Adipose tissue (tissue), 3 donors: Measurements from ENCODE around the gene UBA3. TPM values are rescaled to one million over a fixed set of nuclear protein-coding genes. Genes with fewer than 3 reads are reported as not detected.

Experiments
- H3K27ac ChIP-seq: one replicate; pipeline ENCODE4 v1.5.1; 2013; ENCODE audit warnings: low read depth, low read length
- WGBS, 3 donors: extraction: QIAGEN DNeasy Blood & Tissue Kit; methylation state at CpG; one replicate each; pipeline ENCODE4 v1.1.7; 2013; 5-methylcytosine and 5-hydroxymethylcytosine counted together
- polyA plus RNA-seq, 3 donors: library from polyadenylated mRNA; stranded (reverse); fragments of 200-250 nt; gene quantifications; one replicate each; pipeline ENCODE4 v1.2.3, GENCODE V29; 2013
- donor health status: healthy with polysubstance abuse.
- donor health status: Bipolar disorder and iron deficiency.
- donor health status: healthy.

Gene UBA3
- polyA plus RNA-seq, 3 donors = 14.3 to 48.0 (median 37.1) TPM

GRCh38 chr3:69082805-69083204 is 2.6 kb upstream of the UBA3 start:
- peak overlapping the region; percentile 38 for H3K27ac ChIP-seq

DNA sequence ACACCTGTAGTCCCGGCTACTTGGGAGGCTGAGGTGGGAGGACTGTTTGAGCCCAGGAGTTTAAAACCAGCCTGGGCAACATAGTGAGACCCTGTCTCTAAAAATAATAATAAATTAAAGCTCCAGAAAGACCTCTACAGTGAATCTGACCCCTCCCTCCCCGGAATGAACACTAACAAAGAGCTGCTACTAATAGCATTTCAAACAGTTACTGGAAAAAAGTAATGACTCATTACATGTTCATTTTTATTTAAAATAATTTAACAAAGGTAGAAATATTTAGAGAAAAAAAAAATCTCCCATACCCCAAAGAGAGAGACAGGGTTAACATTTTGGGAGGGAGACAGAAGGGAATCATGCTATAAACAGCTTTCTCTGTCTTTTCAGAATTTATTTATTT is 2.2 kb upstream of the UBA3 start:
- 63 to 74% (median 66%) methylated on average over 2 of the region's 2 CpGs for WGBS, 3 donors

DNA sequence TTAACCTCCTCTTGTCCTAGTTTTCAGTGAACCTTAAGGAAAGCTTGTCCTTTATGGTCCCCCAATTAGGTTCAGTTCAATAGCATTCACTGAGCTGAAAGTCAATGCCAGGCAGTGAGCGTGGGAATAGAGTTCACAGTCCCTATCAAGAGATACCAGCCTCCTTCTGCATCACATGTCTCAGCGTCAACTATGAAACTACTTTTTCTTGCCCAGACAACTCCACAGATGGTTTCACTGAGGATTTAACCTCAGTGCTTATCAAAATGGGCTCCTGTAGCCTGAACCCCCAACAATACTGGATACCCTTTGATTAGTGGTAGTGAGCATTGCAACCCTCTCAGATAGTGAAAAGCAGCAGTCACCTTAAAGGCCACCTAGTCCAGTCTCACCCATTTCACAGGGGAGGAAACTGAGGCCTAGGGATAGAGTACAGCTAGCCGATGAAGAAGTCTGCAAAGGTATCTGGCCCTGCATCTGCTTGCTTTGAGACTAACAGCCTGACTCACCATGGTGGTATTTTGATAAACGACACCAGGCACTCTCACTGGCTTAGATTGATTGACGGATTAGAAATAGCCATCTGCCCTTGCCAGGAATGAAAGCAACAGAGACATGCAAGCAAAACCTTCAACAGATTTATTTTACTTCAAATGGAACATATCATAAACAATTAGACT is 1.6 kb upstream of the UBA3 start:
- H3K27ac ChIP-seq = no peak overlapping the region
- WGBS, 3 donors = 74 to 85% (median 82%) methylated on average over 5 of the region's 5 CpGs

More for the DNA sequence above, 2.2 kb upstream of the UBA3 start:
- no peak overlapping the region for H3K27ac ChIP-seq

GRCh38 chr3:69079269-69080159 is 651 bp downstream of the UBA3 start:
- no peak overlapping the region for H3K27ac ChIP-seq

DNA sequence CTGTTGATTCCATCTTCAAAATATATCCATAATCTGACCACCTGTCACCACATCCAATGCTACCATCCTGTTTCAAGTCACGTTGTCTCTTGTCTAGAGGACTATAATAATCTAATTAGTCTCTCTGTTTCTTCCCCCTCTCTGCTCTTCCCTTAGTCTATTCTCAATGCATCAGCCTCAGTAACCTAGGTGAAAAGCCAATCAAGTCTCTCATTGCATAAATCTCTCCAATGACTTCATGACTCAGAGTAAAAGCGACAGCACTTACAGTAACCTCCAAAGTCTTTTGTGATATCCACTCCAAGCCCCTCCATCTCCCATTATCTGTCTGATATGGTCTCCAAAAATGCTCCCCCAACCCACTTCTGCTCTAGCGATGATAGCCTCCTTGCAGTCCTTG is 7.2 kb downstream of the UBA3 start:
- 92 to 95% (median 93%) methylated on average over 3 of the region's 3 CpGs for WGBS, 3 donors
- no peak overlapping the region for H3K27ac ChIP-seq

More at GRCh38 chr3:69079269-69080159, 651 bp downstream of the UBA3 start:
- 2 to 5% (median 2%) methylated on average over 29 of the region's 29 CpGs for WGBS, 3 donors

- 73 to 94% (median 76%) methylated on average over 4 of the region's 4 CpGs for WGBS, 3 donors
These were observed 14.0 kb downstream of the UBA3 start for GRCh38 chr3:69066121-69066520.

GRCh38 chr3:69065318-69065964 is 14.7 kb downstream of the UBA3 start:
- WGBS, 3 donors = 87 to 94% (median 92%) methylated on average over 6 of the region's 6 CpGs

More at GRCh38 chr3:69066121-69066520, 14.0 kb downstream of the UBA3 start:
- no peak overlapping the region for H3K27ac ChIP-seq

GRCh38 chr3:69063636-69064035 is 16.5 kb downstream of the UBA3 start:
- H3K27ac ChIP-seq = no peak overlapping the region
- WGBS, 3 donors = 73 to 81% (median 73%) methylated on average over 2 of the region's 2 CpGs

More at GRCh38 chr3:69065318-69065964, 14.7 kb downstream of the UBA3 start:
- no peak overlapping the region for H3K27ac ChIP-seq

DNA sequence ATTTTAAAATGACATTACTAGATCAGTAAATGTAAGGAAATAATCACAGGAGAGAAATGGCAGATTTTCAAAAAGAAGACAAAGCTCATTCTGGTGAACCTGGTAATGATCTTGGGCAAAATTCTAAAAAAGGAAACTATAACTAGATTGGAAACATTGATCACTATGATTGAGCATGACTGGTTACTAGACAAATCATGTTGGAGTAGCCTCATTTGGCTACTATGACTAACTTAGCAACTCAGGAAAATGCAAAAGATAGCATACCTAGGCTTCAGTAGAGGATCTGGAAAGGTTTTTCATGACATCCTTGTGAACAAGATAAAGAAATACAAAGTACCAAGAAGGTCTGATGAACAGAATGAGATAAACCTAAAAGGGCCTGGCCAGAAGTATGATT is 20.5 kb downstream of the UBA3 start:
- H3K27ac ChIP-seq = no peak overlapping the region

GRCh38 chr3:69058947-69059224 is 21.3 kb downstream of the UBA3 start:
- no peak overlapping the region for H3K27ac ChIP-seq
- 81 to 95% (median 92%) methylated on average over 2 of the region's 2 CpGs for WGBS, 3 donors

GRCh38 chr3:69058180-69058946 is 21.8 kb downstream of the UBA3 start:
- 52 to 94% (median 63%) methylated on average over 3 of the region's 3 CpGs for WGBS, 3 donors
- no peak overlapping the region for H3K27ac ChIP-seq

DNA sequence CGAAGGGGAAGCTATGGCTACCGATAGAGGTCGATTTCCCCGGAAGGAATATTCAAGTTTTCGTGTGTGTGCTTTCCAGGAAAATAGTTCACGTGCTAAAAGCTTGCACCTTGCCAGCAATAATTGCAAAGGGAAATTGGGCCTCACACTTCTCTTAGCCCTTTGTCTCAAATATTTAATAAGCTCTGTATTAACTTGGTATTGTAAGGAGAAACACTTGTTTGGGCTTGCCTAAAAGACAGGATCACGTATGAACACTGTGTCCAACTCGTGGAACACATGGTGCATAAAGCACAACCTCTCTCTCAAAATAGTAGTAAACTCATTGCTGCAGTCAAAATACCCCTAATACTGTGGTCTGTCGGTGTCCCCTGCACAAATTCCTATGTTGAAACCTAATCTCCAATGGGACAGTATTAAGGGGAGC is 27.7 kb downstream of the UBA3 start:
- 11 to 12% (median 11%) methylated on average over 9 of the region's 9 CpGs for WGBS, 3 donors
- H3K27ac ChIP-seq = no peak overlapping the region

DNA sequence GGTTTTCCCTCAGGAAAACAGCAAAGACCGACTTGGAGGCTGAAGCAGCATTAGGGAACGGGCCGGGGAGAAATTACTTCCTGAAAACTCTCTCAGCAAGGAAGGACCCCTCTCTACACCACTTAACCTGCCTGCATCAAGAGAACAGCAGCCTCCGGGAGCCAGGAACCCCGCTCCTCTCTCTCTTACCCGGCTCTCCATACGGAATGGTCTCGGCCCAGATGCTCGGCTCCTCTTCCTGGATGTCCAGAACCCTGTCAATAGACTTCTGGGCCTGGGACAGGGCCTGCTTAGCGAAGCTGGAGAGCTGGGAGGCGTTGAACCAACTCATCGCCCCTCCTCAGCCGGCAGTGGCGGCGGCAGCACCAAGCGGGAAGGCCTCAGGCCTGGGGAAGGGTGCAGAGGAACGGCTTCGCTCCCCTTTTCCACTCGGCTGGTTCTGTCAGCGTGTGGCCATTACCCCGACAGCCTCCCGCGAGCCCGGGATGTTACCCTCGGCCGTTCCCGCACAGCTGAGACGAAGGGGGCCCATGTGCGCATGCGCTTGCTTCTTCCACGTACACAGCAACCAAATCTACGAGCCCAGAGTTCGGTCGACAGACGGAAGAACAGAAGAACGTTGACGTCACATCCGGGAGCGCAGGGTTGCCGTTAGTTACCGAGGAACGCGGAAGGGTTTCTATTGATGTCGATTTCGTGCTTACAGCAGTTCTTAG is 28.3 kb downstream of the UBA3 start, which contains the start of gene TMF1:
Gene TMF1, minus strand, starts transcription at position 578 of the 716 bp plus-strand sequence. Its CDS starts 247 bp downstream, at position 331.
- WGBS, 3 donors = 0 to 1% (median 0%) methylated on average over 45 of the region's 45 CpGs
- peak within 1 kb of the TSS; percentile 86 for H3K27ac ChIP-seq

GRCh38 chr3:69048990-69049389 is 31.2 kb downstream of the UBA3 start:
- no peak overlapping the region for H3K27ac ChIP-seq

DNA sequence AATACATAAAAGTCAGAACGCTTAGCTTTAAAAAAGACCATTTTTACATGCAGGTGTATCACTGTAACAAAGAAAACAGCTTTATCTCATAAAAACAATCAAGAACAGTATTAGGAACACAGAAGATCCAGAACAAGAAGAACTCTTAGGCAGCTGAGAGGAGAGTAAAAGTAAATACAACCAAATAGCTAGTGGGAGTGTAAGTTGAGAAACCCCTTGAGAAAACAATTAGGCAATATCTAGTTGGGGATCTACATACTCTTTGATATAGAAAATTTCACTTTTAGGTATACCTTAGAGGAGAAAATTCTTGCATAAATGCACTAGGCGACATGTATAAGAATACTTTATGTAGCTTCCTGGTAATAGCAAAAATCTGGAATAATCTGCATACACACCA is 35.6 kb downstream of the UBA3 start:
- H3K27ac ChIP-seq = no peak overlapping the region
- WGBS, 3 donors = 91 to 94% (median 93%) methylated on average over 2 of the region's 2 CpGs

More at GRCh38 chr3:69048990-69049389, 31.2 kb downstream of the UBA3 start:
- 56 to 99% (median 94%) methylated on average over 2 of the region's 2 CpGs for WGBS, 3 donors

DNA sequence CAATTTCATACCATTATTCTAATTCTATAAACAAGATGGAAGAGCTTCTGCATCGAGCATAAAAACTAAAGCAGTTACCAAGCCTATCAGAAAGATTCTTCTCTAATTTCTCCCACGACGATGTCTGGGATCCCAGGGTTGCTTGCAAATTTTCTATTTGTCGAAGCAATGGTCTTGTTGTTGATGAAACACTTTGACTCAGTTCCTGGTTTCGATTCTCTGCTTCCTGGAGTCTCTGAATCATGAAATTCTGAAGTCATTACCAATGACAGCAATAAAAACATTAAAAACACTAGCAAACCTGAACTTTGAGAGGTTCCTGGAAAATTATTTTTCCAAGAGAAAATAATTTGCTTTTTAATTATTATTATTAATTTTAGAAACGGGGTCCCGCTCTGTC is 46.7 kb downstream of the UBA3 start:
- H3K27ac ChIP-seq = no peak overlapping the region
- WGBS, 3 donors = 77 to 95% (median 82%) methylated on average over 7 of the region's 7 CpGs

DNA sequence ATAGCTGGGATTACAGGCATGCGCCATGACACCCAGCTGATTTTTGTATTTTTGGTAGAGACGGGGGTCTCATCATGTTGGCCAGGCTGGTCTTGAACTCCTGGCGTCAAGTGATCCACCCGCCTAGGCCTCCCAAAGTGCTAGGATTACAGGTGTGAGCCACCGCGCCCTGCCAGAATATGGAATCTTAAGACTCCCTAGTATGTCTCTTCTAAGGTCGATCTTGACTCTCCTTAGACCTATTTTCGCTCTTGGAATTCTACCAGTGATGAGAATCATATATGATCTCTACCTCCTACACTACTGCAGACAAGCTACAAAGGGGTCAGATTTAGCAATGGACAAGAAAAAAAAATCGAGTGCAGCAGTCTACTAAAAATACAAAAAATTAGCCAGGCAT is 47.4 kb downstream of the UBA3 start:
- H3K27ac ChIP-seq = no peak overlapping the region
- 96 to 98% (median 96%) methylated on average over 9 of the region's 9 CpGs for WGBS, 3 donors

GRCh38 chr3:69032142-69032541 is 48.0 kb downstream of the UBA3 start:
- WGBS, 3 donors = 89 to 95% (median 95%) methylated on average over 2 of the region's 2 CpGs
- no peak overlapping the region for H3K27ac ChIP-seq
